AG04449 (cell line): ENCODE results near the gene PLA2G5.
A peak's percentile ranks its signal among the peaks of the same experiment; 100 is the strongest.
"Not testable (repeated sequence)": the region's sequence is repeated elsewhere in the genome, so short reads cannot be mapped to it uniquely, and the experiment has no call there.

ENCODE experiments used
- CTCF ChIA-PET: fragments of 350-600 bp; formaldehyde crosslinking; extraction: SDS; loops from one replicate; lab custom pipeline; 2021; ENCODE audit warnings: antibody characterized with exemption; lab: Yijun Ruan, JAX
- POLR2A ChIA-PET: fragments of 400-600, 350-600 bp; formaldehyde crosslinking; extraction: SDS; loops from one replicate; lab custom pipeline; 2020; ENCODE audit warnings: antibody characterized with exemption, inconsistent platforms; lab: Yijun Ruan, JAX
- DNase-seq: peaks from one replicate; pipeline ENCODE4 v3.0.0-alpha.2; 2010; ENCODE audit warnings: low read depth, low spot score
- H3K4me3 ChIP-seq: 2 replicates; pipeline ENCODE4 v1.5.1; 2011; ENCODE audit warnings: low read depth, mild to moderate bottlenecking, control low read depth, low read length
- TF ChIP-seq, protein P1 (sequence below): IDR thresholded peaks from one replicate; pipeline ENCODE4 v1.5.1; 2011; ENCODE audit warnings: mild to moderate bottlenecking, moderate library complexity, low read length, control low read depth, inconsistent platforms; ENCODE audit not compliant: insufficient read depth; ENCODE audit errors: missing control alignments

PLA2G5 gene

DNA sequence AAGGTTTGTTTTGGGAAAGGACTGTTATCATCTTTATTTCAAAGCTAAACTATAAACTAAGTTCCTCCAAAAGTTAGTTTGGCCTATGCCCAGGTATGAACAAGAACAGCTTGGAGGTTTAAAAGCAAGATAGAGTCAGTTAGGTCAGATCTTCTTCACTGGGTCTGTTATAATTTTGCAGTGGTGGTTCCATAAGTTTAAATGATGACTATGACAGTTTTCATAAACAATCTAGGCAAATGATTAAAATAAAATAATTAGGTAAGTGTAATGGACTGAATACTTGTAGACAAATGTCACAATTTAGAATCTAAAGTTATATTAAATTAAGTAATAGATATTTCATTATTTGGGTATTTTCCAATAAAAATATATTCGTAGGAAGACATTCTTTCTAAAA lies 21.4 kb upstream of the PLA2G5 start:
- no peak overlapping the region for H3K4me3 ChIP-seq
- ChIA-PET CTCF (no interaction called here), POLR2A (no interaction called here)
- no peak for DNase-seq
- TF ChIP-seq, protein P1, sequence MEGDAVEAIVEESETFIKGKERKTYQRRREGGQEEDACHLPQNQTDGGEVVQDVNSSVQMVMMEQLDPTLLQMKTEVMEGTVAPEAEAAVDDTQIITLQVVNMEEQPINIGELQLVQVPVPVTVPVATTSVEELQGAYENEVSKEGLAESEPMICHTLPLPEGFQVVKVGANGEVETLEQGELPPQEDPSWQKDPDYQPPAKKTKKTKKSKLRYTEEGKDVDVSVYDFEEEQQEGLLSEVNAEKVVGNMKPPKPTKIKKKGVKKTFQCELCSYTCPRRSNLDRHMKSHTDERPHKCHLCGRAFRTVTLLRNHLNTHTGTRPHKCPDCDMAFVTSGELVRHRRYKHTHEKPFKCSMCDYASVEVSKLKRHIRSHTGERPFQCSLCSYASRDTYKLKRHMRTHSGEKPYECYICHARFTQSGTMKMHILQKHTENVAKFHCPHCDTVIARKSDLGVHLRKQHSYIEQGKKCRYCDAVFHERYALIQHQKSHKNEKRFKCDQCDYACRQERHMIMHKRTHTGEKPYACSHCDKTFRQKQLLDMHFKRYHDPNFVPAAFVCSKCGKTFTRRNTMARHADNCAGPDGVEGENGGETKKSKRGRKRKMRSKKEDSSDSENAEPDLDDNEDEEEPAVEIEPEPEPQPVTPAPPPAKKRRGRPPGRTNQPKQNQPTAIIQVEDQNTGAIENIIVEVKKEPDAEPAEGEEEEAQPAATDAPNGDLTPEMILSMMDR = no peak

DNA sequence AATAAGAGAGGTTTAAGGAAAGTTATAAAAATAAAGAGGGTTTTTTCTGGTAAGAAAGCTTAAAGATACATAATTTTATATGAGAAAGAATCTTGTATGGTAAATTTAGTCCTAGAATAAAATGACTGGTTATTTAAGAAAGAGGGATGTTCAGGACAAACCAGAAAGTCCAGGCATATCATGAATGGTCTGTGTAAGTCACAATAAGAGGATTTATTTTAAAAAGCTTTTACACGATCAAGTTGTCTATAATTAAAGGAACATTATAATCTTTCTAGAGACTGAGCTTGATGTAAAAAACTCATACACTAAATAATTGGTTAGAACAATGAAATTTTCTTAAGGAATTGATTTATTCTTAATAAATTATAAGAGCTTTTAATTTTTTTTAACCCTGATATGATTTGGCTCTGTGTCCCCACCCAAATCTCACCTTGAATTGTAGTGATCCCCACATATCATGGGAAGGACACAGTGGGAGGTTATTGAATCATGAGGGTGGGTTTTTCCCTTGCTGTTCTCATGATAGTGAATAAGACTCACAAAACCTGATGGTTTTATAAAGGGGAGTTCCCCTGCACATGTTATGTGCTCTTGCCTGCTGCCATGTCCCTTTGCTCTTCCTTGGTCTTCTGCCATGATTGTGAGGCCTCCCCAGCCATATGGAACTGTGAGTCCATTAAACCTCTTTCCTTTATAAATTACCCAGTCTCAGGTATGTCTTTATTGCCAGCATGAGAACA lies 20.8 kb upstream of the PLA2G5 start:
- POLR2A ChIA-PET, DNase-seq, H3K4me3 ChIP-seq, CTCF ChIA-PET: not testable (repeated sequence)

DNA sequence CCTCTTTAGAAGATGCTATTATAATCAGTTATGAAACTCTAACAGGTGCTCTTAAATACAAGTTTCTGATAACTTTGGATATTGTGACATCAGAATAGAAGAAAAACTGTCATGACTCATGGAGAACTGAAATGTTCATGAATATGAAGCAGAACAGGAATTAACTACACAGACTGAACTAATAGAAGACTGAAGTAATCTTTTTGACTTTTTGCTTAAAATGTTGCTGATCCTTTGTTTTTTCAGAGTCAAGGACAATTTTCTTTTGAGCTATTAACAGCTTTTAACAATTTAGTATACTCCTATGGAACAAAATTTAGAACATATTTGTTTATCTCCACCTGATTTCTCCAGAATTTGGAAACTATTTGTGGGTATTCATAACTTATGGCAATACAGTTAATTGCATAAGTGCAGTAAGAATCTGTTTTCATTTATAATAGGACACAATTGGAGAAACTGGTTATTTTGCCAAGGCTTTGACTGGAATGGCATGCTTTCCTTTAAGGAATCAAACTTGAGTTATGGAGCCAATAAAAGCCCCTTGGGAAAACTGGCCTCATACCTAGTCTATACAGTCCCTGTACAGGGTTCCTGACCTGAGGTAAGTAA lies 18.7 kb upstream of the PLA2G5 start:
- CTCF ChIA-PET = no interaction called here
- POLR2A ChIA-PET = no interaction called here
- DNase-seq = no peak
- TF ChIP-seq, protein P1 = no peak
- H3K4me3 ChIP-seq = no peak overlapping the region

DNA sequence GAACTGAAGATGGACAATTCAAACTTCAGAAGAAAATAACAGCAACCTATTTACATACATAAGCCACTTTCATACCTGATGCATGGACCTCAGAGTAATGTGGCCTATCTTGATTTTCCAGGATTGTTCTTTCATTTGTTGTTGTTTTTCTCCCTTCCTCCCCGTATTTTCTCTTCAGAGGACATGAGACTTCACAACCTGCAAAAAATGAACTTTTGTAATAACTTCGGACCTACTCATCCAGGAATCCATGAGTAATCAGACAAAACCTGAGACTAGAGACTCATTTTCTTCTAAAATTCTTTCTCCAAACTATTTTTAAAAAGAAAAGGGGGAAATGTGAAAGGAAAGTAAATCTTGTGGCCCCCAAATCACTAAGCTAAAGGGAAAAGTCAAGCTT lies 17.6 kb upstream of the PLA2G5 start:
- no peak for DNase-seq
- POLR2A ChIA-PET = no interaction called here
- H3K4me3 ChIP-seq = no peak overlapping the region
- TF ChIP-seq, protein P1 = no peak
- CTCF ChIA-PET = no interaction called here

DNA sequence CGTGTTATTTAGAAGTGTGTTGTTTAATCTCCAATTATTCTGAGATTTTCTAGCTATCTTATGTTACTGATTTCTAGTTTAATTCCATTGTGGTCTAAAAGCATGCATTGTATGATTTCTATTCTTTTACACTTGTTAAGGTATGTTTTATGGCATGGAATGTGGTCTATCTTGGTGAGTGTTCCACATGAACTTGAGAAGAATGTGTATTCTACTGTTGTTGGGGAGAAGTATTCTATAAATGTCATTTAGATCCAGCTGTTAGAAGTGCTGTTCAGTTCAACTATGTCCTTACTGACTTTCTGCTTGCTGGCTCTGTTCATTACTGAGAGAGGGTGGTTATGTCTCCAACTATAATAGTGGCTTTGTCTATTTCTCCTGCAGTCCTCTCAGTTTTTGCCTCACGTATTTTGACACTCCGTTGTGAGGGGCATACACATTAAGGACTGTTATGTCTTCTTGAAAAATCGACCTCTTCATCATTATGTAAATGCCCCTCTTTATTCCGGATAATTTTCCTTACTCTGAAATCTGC lies 12.0 kb upstream of the PLA2G5 start:
- ChIA-PET CTCF (interaction anchor here (0.8 to 1.2 kb wide), 2 partner anchors 65 to 83 kb away, joined by 3 to 5 read pairs; no protein-coding TSS in a partner anchor), POLR2A (no interaction called here)
- TF ChIP-seq, protein P1 = no peak
- H3K4me3 ChIP-seq = no peak overlapping the region
- no peak for DNase-seq

DNA sequence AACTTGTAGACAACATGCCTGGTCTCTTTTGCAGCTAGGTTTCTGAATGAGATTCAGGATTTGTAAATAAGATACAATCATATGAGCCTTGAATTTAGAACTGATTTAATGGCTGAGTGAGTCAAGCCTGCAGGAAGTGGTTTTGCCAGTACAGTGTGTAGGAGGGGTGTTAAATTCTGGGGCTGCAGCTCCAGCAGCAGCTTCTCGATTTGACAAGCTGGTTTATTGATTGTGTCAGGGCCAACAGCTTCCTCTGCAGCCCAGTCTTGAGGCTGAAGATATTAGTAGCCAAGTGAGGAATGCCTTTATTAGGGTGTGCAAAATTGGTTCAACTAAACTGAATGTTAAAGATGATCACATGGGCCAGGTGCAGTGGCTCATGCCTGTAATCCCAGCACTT lies 11.5 kb upstream of the PLA2G5 start:
- CTCF ChIA-PET = interaction anchor here (1.2 kb wide), 1 partner anchor 84 kb away, joined by 5 read pairs; no protein-coding TSS in a partner anchor
- peak; percentile 61 for DNase-seq
- TF ChIP-seq, protein P1 = no peak
- POLR2A ChIA-PET = no interaction called here
- no peak overlapping the region for H3K4me3 ChIP-seq
